HepG2 (cell line): ENCODE data around the gene COL9A3. TPM values are rescaled to one million over a fixed set of nuclear protein-coding genes. Genes with fewer than 3 reads are reported as not detected.

Source experiments
- MEIS1 ChIP-seq: sonication (generic); formaldehyde crosslinking; IDR thresholded peaks from 2 replicates; pipeline ENCODE4 v1.9.0; 2021; ENCODE audit warnings: mild to moderate bottlenecking, missing genetic modification reagents, moderate library complexity, borderline replicate concordance
- MLXIP ChIP-seq: sonication (generic); formaldehyde crosslinking; IDR thresholded peaks from 2 replicates; pipeline ENCODE4 v1.9.0; 2021; ENCODE audit warnings: missing genetic modification reagents, borderline replicate concordance
- POLR2G ChIP-seq: fragments of 200-400 bp; formaldehyde crosslinking; IDR thresholded peaks from 2 replicates; pipeline ENCODE4 v1.6.1; 2018; ENCODE audit warnings: mild to moderate bottlenecking, low read depth, low read length, moderate library complexity
- RBFOX2 ChIP-seq: fragments of 200-400 bp; formaldehyde crosslinking; IDR thresholded peaks from 2 replicates; pipeline ENCODE4 v1.6.1; 2017; ENCODE audit warnings: low read depth, mild to moderate bottlenecking, low read length
- SMAD9 ChIP-seq: sonication (generic); formaldehyde crosslinking; IDR thresholded peaks from 2 replicates; pipeline ENCODE4 v1.5.1; 2020; ENCODE audit warnings: mild to moderate bottlenecking, missing genetic modification reagents
- SP1 ChIP-seq, 2 experiments: fragments of 450-650 bp in 1 of 2; sonication (generic) in 1 of 2; formaldehyde crosslinking in 1 of 2; IDR thresholded peaks; 2 replicates each; pipeline versions ENCODE4 v1.4.0 to v1.6.1; 2016 to 2020; ENCODE audit warnings: missing genetic modification reagents in 1 of 2
- ZBTB1 ChIP-seq: sonication (generic); formaldehyde crosslinking; IDR thresholded peaks from 2 replicates; pipeline ENCODE4 v1.4.0; 2020; ENCODE audit warnings: missing genetic modification reagents, borderline replicate concordance
- ZFP91 ChIP-seq: sonication (generic); formaldehyde crosslinking; IDR thresholded peaks from 2 replicates; pipeline ENCODE4 v1.9.0; 2022; ENCODE audit warnings: missing genetic modification reagents, mild to moderate bottlenecking, borderline replicate concordance
- ZMYM3 ChIP-seq: sonication (generic); formaldehyde crosslinking; IDR thresholded peaks from 2 replicates; pipeline ENCODE4 v1.5.1; 2020; ENCODE audit warnings: mild to moderate bottlenecking, missing genetic modification reagents
- polyA plus RNA-seq, 8 experiments: library from polyadenylated mRNA; depleted of rRNA in 3 of 8; stranded (reverse) in 7 of 8; unstranded in 1 of 8; fragments of >200 nt; fragmentation: Illumina TruSeq in 4 of 8; extraction: Trizol in 4 of 8; gene quantifications; 2 replicates each; pipeline versions ENCODE4 v1.2.1 to v1.2.3, GENCODE V29; 2011 to 2016; ENCODE audit warnings: low read depth in 4 of 8, missing spikeins in 1 of 8, mixed read lengths in 1 of 8; ENCODE audit not compliant: insufficient read depth in 1 of 8
- total RNA-seq, 5 experiments: library from RNA; depleted of rRNA; stranded (reverse); fragments of >200 nt; fragmentation: Illumina TruSeq; extraction: Trizol; gene quantifications; 2 replicates each; pipeline ENCODE4 v1.2.3, GENCODE V29; 2016; ENCODE audit warnings: low read depth in 1 of 5
- TF ChIP-seq, protein P1 (sequence below): sonication (generic); formaldehyde crosslinking; IDR thresholded peaks from 2 replicates; pipeline ENCODE4 v1.5.1; 2020; ENCODE audit warnings: mild to moderate bottlenecking, missing genetic modification reagents, borderline replicate concordance
- TF ChIP-seq, protein P2 (sequence below): IDR thresholded peaks from 2 replicates; pipeline ENCODE4 v1.6.1; 2016; ENCODE audit warnings: low read depth
- TF ChIP-seq, protein P3 (sequence below): IDR thresholded peaks from 2 replicates; pipeline ENCODE4 v1.6.1; 2016; ENCODE audit warnings: mild to moderate bottlenecking

The COL9A3 gene
- total and polyA plus RNA-seq, 2 of the 13 experiments (the other 11 are each of a cell fraction or from before 2014, with no cell fraction given), result 155 to 204 TPM

DNA sequence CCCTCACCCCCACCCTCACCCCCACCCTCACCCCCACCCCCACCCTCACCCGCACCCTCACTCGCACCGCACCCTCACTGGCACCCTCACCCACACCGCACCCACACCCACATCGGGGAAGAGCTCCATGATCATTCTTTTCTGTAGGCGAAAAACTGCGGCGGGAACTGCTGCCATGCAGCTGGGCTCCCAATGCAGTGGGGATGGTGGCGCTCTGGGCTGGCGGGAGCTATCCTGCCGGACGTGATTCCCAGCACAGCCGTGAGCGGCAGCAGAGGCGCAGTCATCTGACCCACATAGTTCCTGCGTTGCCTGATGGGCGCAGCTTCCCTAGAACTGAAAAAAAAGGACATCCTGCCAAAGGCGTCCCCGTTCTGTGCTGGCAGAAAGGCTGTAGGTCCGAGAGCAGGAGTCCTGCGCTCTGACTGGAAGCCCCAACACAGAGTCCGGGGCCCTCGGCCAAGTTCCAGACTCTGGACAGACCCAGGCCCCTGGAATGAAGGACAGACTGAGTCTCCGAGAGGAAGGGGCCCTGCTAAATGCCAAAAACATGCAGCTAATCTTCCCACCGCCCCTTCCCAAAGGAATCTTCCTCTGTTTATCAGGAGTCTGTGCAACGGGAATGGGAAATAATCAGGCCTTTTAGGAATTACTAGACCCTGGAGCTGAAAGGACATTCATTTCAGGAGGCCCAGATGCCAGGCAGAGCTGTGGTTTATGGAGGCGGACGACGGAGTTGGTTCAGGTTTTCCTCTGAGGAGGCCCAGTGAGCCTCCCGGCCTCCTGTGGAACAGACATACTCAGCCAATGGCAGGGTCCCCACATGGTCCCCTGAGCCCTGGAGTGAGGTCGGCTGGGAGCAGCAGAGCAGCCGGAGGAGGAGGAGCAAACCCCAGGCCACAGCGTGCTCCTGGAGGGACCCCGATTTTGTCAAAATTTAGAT, 58.8 kb downstream of the COL9A3 start (continued):
- TF ChIP-seq ZFP91 (CRISPR knock-in tag), result peak; percentile 60; the same call in 1 of the 2 replicates
- no peak for TF ChIP-seq MLXIP
- TF ChIP-seq POLR2G, result peak; percentile 80
- TF ChIP-seq, protein P1, sequence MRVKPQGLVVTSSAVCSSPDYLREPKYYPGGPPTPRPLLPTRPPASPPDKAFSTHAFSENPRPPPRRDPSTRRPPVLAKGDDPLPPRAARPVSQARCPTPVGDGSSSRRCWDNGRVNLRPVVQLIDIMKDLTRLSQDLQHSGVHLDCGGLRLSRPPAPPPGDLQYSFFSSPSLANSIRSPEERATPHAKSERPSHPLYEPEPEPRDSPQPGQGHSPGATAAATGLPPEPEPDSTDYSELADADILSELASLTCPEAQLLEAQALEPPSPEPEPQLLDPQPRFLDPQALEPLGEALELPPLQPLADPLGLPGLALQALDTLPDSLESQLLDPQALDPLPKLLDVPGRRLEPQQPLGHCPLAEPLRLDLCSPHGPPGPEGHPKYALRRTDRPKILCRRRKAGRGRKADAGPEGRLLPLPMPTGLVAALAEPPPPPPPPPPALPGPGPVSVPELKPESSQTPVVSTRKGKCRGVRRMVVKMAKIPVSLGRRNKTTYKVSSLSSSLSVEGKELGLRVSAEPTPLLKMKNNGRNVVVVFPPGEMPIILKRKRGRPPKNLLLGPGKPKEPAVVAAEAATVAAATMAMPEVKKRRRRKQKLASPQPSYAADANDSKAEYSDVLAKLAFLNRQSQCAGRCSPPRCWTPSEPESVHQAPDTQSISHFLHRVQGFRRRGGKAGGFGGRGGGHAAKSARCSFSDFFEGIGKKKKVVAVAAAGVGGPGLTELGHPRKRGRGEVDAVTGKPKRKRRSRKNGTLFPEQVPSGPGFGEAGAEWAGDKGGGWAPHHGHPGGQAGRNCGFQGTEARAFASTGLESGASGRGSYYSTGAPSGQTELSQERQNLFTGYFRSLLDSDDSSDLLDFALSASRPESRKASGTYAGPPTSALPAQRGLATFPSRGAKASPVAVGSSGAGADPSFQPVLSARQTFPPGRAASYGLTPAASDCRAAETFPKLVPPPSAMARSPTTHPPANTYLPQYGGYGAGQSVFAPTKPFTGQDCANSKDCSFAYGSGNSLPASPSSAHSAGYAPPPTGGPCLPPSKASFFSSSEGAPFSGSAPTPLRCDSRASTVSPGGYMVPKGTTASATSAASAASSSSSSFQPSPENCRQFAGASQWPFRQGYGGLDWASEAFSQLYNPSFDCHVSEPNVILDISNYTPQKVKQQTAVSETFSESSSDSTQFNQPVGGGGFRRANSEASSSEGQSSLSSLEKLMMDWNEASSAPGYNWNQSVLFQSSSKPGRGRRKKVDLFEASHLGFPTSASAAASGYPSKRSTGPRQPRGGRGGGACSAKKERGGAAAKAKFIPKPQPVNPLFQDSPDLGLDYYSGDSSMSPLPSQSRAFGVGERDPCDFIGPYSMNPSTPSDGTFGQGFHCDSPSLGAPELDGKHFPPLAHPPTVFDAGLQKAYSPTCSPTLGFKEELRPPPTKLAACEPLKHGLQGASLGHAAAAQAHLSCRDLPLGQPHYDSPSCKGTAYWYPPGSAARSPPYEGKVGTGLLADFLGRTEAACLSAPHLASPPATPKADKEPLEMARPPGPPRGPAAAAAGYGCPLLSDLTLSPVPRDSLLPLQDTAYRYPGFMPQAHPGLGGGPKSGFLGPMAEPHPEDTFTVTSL (CRISPR knock-in tag), result peak; percentile 46; the same call in 1 of the 2 replicates
- TF ChIP-seq MEIS1 (CRISPR knock-in tag), result peak; percentile 77; the same call in 1 of the 2 replicates
- TF ChIP-seq SMAD9 (CRISPR knock-in tag), result no peak
- peak; percentile 71 for TF ChIP-seq RBFOX2
- TF ChIP-seq ZBTB1, result peak; percentile 93; the same call in 1 of the 2 replicates
- TF ChIP-seq, protein P2, sequence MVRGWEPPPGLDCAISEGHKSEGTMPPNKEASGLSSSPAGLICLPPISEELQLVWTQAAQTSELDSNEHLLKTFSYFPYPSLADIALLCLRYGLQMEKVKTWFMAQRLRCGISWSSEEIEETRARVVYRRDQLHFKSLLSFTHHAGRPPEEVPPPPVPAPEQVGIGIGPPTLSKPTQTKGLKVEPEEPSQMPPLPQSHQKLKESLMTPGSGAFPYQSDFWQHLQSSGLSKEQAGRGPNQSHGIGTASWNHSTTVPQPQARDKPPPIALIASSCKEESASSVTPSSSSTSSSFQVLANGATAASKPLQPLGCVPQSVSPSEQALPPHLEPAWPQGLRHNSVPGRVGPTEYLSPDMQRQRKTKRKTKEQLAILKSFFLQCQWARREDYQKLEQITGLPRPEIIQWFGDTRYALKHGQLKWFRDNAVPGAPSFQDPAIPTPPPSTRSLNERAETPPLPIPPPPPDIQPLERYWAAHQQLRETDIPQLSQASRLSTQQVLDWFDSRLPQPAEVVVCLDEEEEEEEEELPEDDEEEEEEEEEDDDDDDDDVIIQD (CRISPR knock-in tag), result peak; percentile 86; the same call in 1 of the 2 replicates
- TF ChIP-seq ZMYM3 (CRISPR knock-in tag), result peak; percentile 53
- no peak for TF ChIP-seq SP1 (IDR thresholded peaks at IDR 0.05)
- 0 out of 2 replicates have a peak, but pooled peaks have one; percentile 23 for TF ChIP-seq SP1 (CRISPR knock-in tag; IDR thresholded peaks at IDR 0.05)
- TF ChIP-seq, protein P3, sequence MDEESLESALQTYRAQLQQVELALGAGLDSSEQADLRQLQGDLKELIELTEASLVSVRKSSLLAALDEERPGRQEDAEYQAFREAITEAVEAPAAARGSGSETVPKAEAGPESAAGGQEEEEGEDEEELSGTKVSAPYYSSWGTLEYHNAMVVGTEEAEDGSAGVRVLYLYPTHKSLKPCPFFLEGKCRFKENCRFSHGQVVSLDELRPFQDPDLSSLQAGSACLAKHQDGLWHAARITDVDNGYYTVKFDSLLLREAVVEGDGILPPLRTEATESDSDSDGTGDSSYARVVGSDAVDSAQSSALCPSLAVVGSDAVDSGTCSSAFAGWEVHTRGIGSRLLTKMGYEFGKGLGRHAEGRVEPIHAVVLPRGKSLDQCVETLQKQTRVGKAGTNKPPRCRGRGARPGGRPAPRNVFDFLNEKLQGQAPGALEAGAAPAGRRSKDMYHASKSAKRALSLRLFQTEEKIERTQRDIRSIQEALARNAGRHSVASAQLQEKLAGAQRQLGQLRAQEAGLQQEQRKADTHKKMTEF (CRISPR knock-in tag), result peak; percentile 74; the same call in 1 of the 2 replicates
